GM21528 (cell line): ENCODE data around the gene MACROH2A2.
"Not testable (repeated sequence)": the region's sequence is repeated elsewhere in the genome, so short reads cannot be mapped to it uniquely, and the experiment has no call there.

ENCODE experiments used
- ATAC-seq: cut with Tn5 transposase; IDR thresholded peaks from one replicate; pipeline ENCODE4 v1.9.1; 2021; ENCODE audit warnings: mild to moderate bottlenecking, moderate library complexity; ENCODE audit not compliant: unreplicated experiment, low FRiP score

MACROH2A2 gene

GRCh38 chr10:70052462-70053217 lies at the start of gene MACROH2A2:
TSS of gene MACROH2A2 (plus strand) at chr10:70052846. CDS start at chr10:70075659, 22,813 bp downstream.
- ATAC-seq, result no peak

GRCh38 chr10:70007116-70007820 lies 45.4 kb upstream of the MACROH2A2 start:
- ATAC-seq, result no peak

GRCh38 chr10:70031215-70031614 lies 21.4 kb upstream of the MACROH2A2 start:
- ATAC-seq, result no peak

GRCh38 chr10:70032667-70033289 lies 19.9 kb upstream of the MACROH2A2 start:
- ATAC-seq, result no peak

GRCh38 chr10:70034232-70034631 lies 18.4 kb upstream of the MACROH2A2 start:
- ATAC-seq, result no peak

GRCh38 chr10:70035531-70035930 lies 17.1 kb upstream of the MACROH2A2 start:
- ATAC-seq, result no peak

GRCh38 chr10:70038923-70039322 lies 13.7 kb upstream of the MACROH2A2 start:
- no peak for ATAC-seq

GRCh38 chr10:70041016-70041415 lies 11.6 kb upstream of the MACROH2A2 start:
- no peak for ATAC-seq

GRCh38 chr10:70041739-70042138 lies 10.9 kb upstream of the MACROH2A2 start:
- ATAC-seq, result not testable (repeated sequence)

GRCh38 chr10:70047066-70047465 lies 5.6 kb upstream of the MACROH2A2 start:
- not testable (repeated sequence) for ATAC-seq

- ATAC-seq, result no peak
Measured at GRCh38 chr10:70048030-70048723, 4.5 kb upstream of the MACROH2A2 start.

- no peak for ATAC-seq
Measured at GRCh38 chr10:70051848-70052247, 798 bp upstream of the MACROH2A2 start.

- ATAC-seq, result no peak
Measured at GRCh38 chr10:70053218-70053840, 683 bp downstream of the MACROH2A2 start.

- ATAC-seq, result no peak
Measured at GRCh38 chr10:70053841-70054288, 1.2 kb downstream of the MACROH2A2 start.

GRCh38 chr10:70054902-70055301 lies 2.3 kb downstream of the MACROH2A2 start:
- ATAC-seq, result no peak

GRCh38 chr10:70055550-70055949 lies 2.9 kb downstream of the MACROH2A2 start:
- no peak for ATAC-seq

GRCh38 chr10:70057306-70057705 lies 4.7 kb downstream of the MACROH2A2 start:
- no peak for ATAC-seq

GRCh38 chr10:70060389-70060788 lies 7.7 kb downstream of the MACROH2A2 start:
- no peak for ATAC-seq

- ATAC-seq, result no peak
Measured at GRCh38 chr10:70063418-70064098, 10.9 kb downstream of the MACROH2A2 start.

- no peak for ATAC-seq
Measured at GRCh38 chr10:70064486-70064885, 11.8 kb downstream of the MACROH2A2 start.
